GM12874 (cell line): ENCODE measurements around the gene SELENOS.
A peak's percentile ranks its signal among the peaks of the same experiment; 100 is the strongest.

Experiments
- CTCF ChIP-seq: IDR thresholded peaks from 2 replicates; pipeline ENCODE4 v1.5.1; 2011; ENCODE audit warnings: low read depth, mild to moderate bottlenecking, control low read depth, low read length, moderate library complexity; ENCODE audit not compliant: insufficient read depth

The SELENOS gene

GRCh38 chr15:101283931-101284330 is 6.6 kb upstream of the SELENOS start:
- no peak for TF ChIP-seq CTCF

GRCh38 chr15:101280007-101280406 is 2.7 kb upstream of the SELENOS start:
- TF ChIP-seq CTCF = no peak

GRCh38 chr15:101277943-101278564 is 769 bp upstream of the SELENOS start:
- TF ChIP-seq CTCF = no peak

- peak; percentile 31; the same call in 1 of the 2 replicates for TF ChIP-seq CTCF
These were observed 716 bp downstream of the SELENOS start for GRCh38 chr15:101276501-101277037.

- no peak for TF ChIP-seq CTCF
These were observed 2.3 kb downstream of the SELENOS start for GRCh38 chr15:101275018-101275417.

GRCh38 chr15:101273534-101273933 is 3.8 kb downstream of the SELENOS start:
- no peak for TF ChIP-seq CTCF

GRCh38 chr15:101272584-101272983 is 4.7 kb downstream of the SELENOS start:
- no peak for TF ChIP-seq CTCF
